Measurements from ENCODE around the gene TARS1.

DNA sequence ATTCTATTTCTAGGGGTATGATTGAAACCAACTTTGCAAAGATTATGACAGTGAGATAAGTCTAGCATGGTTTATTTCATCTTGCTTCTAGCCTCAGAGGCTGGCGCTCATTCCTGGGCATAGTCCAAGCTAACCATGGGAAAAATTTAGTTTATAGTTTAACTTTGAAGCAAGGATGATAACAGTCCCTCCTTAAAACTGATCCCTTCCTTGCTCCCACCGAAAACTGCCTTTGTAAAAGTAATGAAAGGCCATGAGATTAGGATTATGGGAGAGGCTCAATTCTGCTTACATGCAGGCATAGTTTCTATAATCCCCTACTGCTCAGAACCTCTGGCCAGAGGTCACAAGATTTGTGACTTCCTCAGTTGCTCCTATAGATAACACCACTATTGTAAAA lies 75.7 kb downstream of the TARS1 start:
- TF ChIP-seq, protein P1, sequence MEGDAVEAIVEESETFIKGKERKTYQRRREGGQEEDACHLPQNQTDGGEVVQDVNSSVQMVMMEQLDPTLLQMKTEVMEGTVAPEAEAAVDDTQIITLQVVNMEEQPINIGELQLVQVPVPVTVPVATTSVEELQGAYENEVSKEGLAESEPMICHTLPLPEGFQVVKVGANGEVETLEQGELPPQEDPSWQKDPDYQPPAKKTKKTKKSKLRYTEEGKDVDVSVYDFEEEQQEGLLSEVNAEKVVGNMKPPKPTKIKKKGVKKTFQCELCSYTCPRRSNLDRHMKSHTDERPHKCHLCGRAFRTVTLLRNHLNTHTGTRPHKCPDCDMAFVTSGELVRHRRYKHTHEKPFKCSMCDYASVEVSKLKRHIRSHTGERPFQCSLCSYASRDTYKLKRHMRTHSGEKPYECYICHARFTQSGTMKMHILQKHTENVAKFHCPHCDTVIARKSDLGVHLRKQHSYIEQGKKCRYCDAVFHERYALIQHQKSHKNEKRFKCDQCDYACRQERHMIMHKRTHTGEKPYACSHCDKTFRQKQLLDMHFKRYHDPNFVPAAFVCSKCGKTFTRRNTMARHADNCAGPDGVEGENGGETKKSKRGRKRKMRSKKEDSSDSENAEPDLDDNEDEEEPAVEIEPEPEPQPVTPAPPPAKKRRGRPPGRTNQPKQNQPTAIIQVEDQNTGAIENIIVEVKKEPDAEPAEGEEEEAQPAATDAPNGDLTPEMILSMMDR (IDR thresholded peaks at IDR 0.05; ENCODE audit: insufficient read depth, low read depth, low read length) = no peak
- no peak for TF ChIP-seq EZH2 (IDR thresholded peaks at IDR 0.05; ENCODE audit: insufficient read depth, low read length)
